Body of pancreas (tissue), 4 donors: ENCODE measurements around the gene SMIM24.

ENCODE experiments used
- POLR2A ChIP-seq, 3 donors: fragments of 450-650 bp; IDR thresholded peaks; one replicate each; pipeline ENCODE4 v1.6.1; 2016; ENCODE audit warnings: antibody characterized with exemption in 3 of 3, mild to moderate bottlenecking in 2 of 3
- TF ChIP-seq, protein P1 (sequence below), 7 experiments: fragments of 450-650 bp in 4 of 7; fragments of 200-600 bp in 3 of 7; sonication (generic) in 3 of 7; IDR thresholded peaks; one replicate each; pipeline ENCODE4 v1.5.1; 2016 to 2019; ENCODE audit warnings: antibody characterized with exemption in 7 of 7

DNA sequence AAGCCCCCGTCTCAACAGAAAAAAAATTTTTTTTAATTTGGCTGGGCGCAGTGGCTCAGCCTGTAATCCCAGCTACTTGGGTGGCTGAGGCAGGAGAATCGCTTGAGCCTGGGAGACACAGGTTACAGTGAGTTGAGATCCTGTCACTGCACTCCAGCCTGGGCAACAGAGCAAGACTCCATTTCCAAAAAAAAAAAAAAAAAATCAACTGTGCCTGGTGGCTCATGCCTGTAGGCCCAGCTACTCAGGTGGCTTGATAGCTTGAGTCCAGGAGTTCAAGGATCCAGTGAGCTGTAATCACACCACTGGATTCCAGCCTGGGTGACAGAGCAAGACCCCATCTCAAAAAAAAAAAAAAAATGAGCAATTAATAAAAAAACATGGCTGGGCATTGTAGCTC lies 21.5 kb upstream of the SMIM24 start:
- TF ChIP-seq, protein P1, sequence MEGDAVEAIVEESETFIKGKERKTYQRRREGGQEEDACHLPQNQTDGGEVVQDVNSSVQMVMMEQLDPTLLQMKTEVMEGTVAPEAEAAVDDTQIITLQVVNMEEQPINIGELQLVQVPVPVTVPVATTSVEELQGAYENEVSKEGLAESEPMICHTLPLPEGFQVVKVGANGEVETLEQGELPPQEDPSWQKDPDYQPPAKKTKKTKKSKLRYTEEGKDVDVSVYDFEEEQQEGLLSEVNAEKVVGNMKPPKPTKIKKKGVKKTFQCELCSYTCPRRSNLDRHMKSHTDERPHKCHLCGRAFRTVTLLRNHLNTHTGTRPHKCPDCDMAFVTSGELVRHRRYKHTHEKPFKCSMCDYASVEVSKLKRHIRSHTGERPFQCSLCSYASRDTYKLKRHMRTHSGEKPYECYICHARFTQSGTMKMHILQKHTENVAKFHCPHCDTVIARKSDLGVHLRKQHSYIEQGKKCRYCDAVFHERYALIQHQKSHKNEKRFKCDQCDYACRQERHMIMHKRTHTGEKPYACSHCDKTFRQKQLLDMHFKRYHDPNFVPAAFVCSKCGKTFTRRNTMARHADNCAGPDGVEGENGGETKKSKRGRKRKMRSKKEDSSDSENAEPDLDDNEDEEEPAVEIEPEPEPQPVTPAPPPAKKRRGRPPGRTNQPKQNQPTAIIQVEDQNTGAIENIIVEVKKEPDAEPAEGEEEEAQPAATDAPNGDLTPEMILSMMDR (IDR thresholded peaks at IDR 0.05), result no peak
- TF ChIP-seq POLR2A (IDR thresholded peaks at IDR 0.05), result no peak
